ENCODE measurements around the gene SHROOM2.

DNA sequence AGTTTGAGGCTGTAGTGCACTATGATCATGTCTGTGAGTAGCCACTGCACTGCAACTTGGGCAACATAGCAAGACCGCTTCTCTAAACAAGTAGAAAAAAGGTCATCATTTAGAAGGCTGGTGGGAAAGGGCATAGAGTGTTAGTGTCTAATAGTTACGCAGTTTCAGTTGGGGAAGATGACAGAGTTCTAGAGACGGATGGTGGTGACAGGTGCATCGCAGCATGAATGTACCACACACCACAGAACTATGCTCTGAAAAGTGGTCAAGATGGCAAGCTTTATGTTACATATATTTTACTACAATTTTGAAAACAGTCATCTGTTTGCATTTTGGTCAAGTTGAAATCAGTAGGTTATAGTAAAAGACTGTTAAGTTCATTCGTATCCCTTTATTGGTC is 157.2 kb downstream of the SHROOM2 start:
- TF ChIP-seq, protein P1, sequence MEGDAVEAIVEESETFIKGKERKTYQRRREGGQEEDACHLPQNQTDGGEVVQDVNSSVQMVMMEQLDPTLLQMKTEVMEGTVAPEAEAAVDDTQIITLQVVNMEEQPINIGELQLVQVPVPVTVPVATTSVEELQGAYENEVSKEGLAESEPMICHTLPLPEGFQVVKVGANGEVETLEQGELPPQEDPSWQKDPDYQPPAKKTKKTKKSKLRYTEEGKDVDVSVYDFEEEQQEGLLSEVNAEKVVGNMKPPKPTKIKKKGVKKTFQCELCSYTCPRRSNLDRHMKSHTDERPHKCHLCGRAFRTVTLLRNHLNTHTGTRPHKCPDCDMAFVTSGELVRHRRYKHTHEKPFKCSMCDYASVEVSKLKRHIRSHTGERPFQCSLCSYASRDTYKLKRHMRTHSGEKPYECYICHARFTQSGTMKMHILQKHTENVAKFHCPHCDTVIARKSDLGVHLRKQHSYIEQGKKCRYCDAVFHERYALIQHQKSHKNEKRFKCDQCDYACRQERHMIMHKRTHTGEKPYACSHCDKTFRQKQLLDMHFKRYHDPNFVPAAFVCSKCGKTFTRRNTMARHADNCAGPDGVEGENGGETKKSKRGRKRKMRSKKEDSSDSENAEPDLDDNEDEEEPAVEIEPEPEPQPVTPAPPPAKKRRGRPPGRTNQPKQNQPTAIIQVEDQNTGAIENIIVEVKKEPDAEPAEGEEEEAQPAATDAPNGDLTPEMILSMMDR (conservative IDR thresholded peaks at IDR 0.05; ENCODE audit: low read depth, low read length) = no peak
- no peak for TF ChIP-seq POLR2A (IDR thresholded peaks at IDR 0.05; ENCODE audit: low read depth, low read length)
